ENCODE results near the gene TDRD12. TPM values are rescaled to one million over a fixed set of nuclear protein-coding genes. Genes with fewer than 3 reads are reported as not detected.

TDRD12 gene
- total and polyA plus RNA-seq, 7 donors: 0.06 to 1.5 (median 0.28) TPM; not detected in 4

- 92 to 96% methylated on average over 12 of the region's 12 CpGs for WGBS, 2 donors
- H3K4me1 ChIP-seq: no peaks in the 10 kb centered on the region
- no peak for DNase-seq
- H3K4me3 ChIP-seq: no peak overlapping the region
- H3K27ac ChIP-seq: no peak overlapping the region
- no peak for TF ChIP-seq EP300 (IDR thresholded peaks at IDR 0.05)
- TF ChIP-seq POLR2A (IDR thresholded peaks at IDR 0.05): no peak
- no peak for TF ChIP-seq POLR2AphosphoS5 (IDR thresholded peaks at IDR 0.05)
- no peak for TF ChIP-seq CTCF (IDR thresholded peaks at IDR 0.05)
- no peaks in the 10 kb centered on the region for H3K36me3 ChIP-seq
- no peaks in the 10 kb centered on the region for H3K27me3 ChIP-seq
- H3K9me3 ChIP-seq: no peaks in the 10 kb centered on the region
- intact Hi-C loops (cut with DNase I): no loop called here
Observed at GRCh38 chr19:32802840-32803239, 83.3 kb downstream of the TDRD12 start.

DNA sequence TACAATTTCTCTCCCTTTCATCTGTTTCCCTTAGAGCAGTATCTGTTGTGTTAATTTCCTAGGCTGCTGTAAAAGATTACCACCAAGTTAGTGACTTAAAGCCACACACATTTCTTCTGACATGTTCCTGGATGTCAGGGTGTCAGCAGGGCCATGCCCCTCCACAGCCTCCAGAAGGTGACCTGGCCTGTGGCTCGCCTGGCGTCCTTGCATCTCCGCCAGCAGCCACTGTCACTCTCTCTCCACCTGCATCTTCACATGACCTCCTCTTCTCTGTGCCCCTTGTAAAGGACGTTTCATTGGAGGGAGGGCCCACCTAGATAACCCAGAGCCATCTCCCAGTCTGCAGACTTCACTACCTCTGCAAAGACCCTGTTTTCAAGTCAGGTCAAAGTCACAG lies 88.7 kb downstream of the TDRD12 start:
- Histone ChIP-seq H3K27me3 (no peaks in the 10 kb centered on the region), H3K4me3 (no peak overlapping the region), H3K27ac (no peak overlapping the region), H3K36me3 (no peaks in the 10 kb centered on the region), H3K4me1 (no peaks in the 10 kb centered on the region), H3K9me3 (no peaks in the 10 kb centered on the region)
- 85 to 89% methylated on average over 4 of the region's 4 CpGs for WGBS, 2 donors
- no peak for TF ChIP-seq EP300 (IDR thresholded peaks at IDR 0.05)
- no peak for TF ChIP-seq CTCF (IDR thresholded peaks at IDR 0.05)
- TF ChIP-seq POLR2AphosphoS5 (IDR thresholded peaks at IDR 0.05): no peak
- DNase-seq: no peak
- intact Hi-C loops (cut with DNase I): no loop called here

- intact Hi-C loops (cut with DNase I): no loop called here
- no peaks in the 10 kb centered on the region for H3K4me1 ChIP-seq
- 18 to 50% methylated on average over 5 of the region's 5 CpGs for WGBS, 2 donors
- no peak for DNase-seq
- H3K27me3 ChIP-seq: no peaks in the 10 kb centered on the region
- no peaks in the 10 kb centered on the region for H3K36me3 ChIP-seq
- no peak overlapping the region for H3K4me3 ChIP-seq
- TF ChIP-seq CTCF (IDR thresholded peaks at IDR 0.05): no peak
- TF ChIP-seq POLR2A (IDR thresholded peaks at IDR 0.05): no peak
- no peak for TF ChIP-seq EP300 (IDR thresholded peaks at IDR 0.05)
- no peak for TF ChIP-seq POLR2AphosphoS5 (IDR thresholded peaks at IDR 0.05)
- H3K9me3 ChIP-seq: no peaks in the 10 kb centered on the region
- H3K27ac ChIP-seq: no peak overlapping the region
Observed at GRCh38 chr19:32809254-32809653, 89.7 kb downstream of the TDRD12 start.

DNA sequence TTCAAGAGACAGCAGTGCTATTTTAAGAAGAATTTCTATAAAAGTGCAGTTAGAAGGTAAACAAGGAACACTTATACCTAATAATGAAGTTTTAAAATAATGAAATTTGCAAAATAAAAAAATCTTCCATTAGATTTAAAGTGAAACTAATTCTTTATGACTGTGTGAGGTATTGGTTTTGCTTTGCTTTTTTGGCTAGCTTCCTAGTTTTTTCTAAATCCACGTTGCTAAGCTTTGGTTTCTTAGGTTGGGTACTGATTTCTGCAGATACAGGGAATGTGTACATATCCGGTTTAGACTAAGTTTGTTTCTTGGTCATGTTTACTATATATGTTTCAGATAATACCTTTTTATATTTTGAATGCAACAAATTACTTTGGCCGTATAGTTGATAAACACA lies 90.2 kb downstream of the TDRD12 start:
- no peak for DNase-seq
- Histone ChIP-seq H3K36me3 (no peaks in the 10 kb centered on the region), H3K4me1 (no peaks in the 10 kb centered on the region), H3K27ac (no peak overlapping the region), H3K27me3 (no peaks in the 10 kb centered on the region), H3K4me3 (no peak overlapping the region), H3K9me3 (no peaks in the 10 kb centered on the region)
- intact Hi-C loops (cut with DNase I): no loop called here
- TF ChIP-seq CTCF (IDR thresholded peaks at IDR 0.05): no peak
- no peak for TF ChIP-seq EP300 (IDR thresholded peaks at IDR 0.05)
- no peak for TF ChIP-seq POLR2A (IDR thresholded peaks at IDR 0.05)
- TF ChIP-seq POLR2AphosphoS5 (IDR thresholded peaks at IDR 0.05): no peak
- 33 to 50% methylated on average over 3 of the region's 3 CpGs for WGBS, 2 donors

DNA sequence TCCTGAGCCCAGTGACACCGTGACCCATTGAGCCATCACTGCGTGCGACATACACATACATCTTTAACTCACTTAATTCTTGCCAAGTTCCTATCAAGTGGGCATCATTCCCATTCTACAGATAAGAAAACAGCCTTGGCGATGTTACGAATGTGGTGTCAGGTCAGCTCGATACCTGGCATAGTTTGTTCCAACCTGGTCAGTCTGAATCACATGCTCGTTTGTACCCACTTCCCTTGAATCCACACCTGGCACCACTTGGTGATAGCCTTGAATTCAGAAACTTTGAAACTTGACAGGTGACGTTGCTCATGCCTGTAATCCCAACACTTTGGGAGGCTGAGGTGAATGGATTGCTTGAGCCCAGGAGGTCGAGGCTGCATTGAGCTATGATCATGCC lies 90.9 kb downstream of the TDRD12 start:
- Histone ChIP-seq H3K4me1 (no peaks in the 10 kb centered on the region), H3K27me3 (no peaks in the 10 kb centered on the region), H3K27ac (no peak overlapping the region), H3K36me3 (no peaks in the 10 kb centered on the region), H3K9me3 (no peaks in the 10 kb centered on the region), H3K4me3 (no peak overlapping the region)
- intact Hi-C loops (cut with DNase I): no loop called here
- WGBS, 2 donors: 85 to 92% methylated on average over 9 of the region's 9 CpGs
- DNase-seq: no peak
- TF ChIP-seq EP300 (IDR thresholded peaks at IDR 0.05): no peak
- no peak for TF ChIP-seq POLR2A (IDR thresholded peaks at IDR 0.05)
- no peak for TF ChIP-seq CTCF (IDR thresholded peaks at IDR 0.05)
- TF ChIP-seq POLR2AphosphoS5 (IDR thresholded peaks at IDR 0.05): no peak

Data from sigmoid colon (tissue), 7 donors.